ENCODE results near the gene TRIM52.
"Not testable (repeated sequence)": the region's sequence is repeated elsewhere in the genome, so short reads cannot be mapped to it uniquely, and the experiment has no call there.

Gene TRIM52

GRCh38 chr5:181260720-181261319, at the start of gene TRIM52:
TSS of gene TRIM52 (minus strand) at chr5:181261143. CDS start at chr5:181260813, 330 bp downstream.
- in situ Hi-C loops (cut with HindIII; ENCODE audit: low sequenced_read_pairs), result no loop called here

GRCh38 chr5:181287331-181287730, 26.4 kb upstream of the TRIM52 start:
- in situ Hi-C loops (cut with HindIII; ENCODE audit: low sequenced_read_pairs), result not testable (repeated sequence)

GRCh38 chr5:181285962-181286705, 25.2 kb upstream of the TRIM52 start:
- in situ Hi-C loops (cut with HindIII; ENCODE audit: low sequenced_read_pairs), result not testable (repeated sequence)

GRCh38 chr5:181283841-181284755, 23.2 kb upstream of the TRIM52 start:
- in situ Hi-C loops (cut with HindIII; ENCODE audit: low sequenced_read_pairs), result not testable (repeated sequence)

GRCh38 chr5:181283347-181283746, 22.4 kb upstream of the TRIM52 start:
- in situ Hi-C loops (cut with HindIII; ENCODE audit: low sequenced_read_pairs), result no loop called here

- in situ Hi-C loops (cut with HindIII; ENCODE audit: low sequenced_read_pairs), result no loop called here
Measured at GRCh38 chr5:181282874-181283273, 21.9 kb upstream of the TRIM52 start.

- in situ Hi-C loops (cut with HindIII; ENCODE audit: low sequenced_read_pairs), result not testable (repeated sequence)
Measured at GRCh38 chr5:181282415-181282814, 21.5 kb upstream of the TRIM52 start.

GRCh38 chr5:181281984-181282316, 21.0 kb upstream of the TRIM52 start:
- in situ Hi-C loops (cut with HindIII; ENCODE audit: low sequenced_read_pairs), result no loop called here

GRCh38 chr5:181281077-181281983, 20.4 kb upstream of the TRIM52 start:
- in situ Hi-C loops (cut with HindIII; ENCODE audit: low sequenced_read_pairs), result no loop called here

- in situ Hi-C loops (cut with HindIII; ENCODE audit: low sequenced_read_pairs), result no loop called here
Measured at GRCh38 chr5:181280251-181280762, 19.4 kb upstream of the TRIM52 start.

- in situ Hi-C loops (cut with HindIII; ENCODE audit: low sequenced_read_pairs), result not testable (repeated sequence)
Measured at GRCh38 chr5:181273433-181273744, 12.4 kb upstream of the TRIM52 start.

GRCh38 chr5:181271081-181271480, 10.1 kb upstream of the TRIM52 start:
- in situ Hi-C loops (cut with HindIII; ENCODE audit: low sequenced_read_pairs), result no loop called here

- in situ Hi-C loops (cut with HindIII; ENCODE audit: low sequenced_read_pairs), result not testable (repeated sequence)
Measured at GRCh38 chr5:181267907-181268306, 7.0 kb upstream of the TRIM52 start.

- in situ Hi-C loops (cut with HindIII; ENCODE audit: low sequenced_read_pairs), result not testable (repeated sequence)
Measured at GRCh38 chr5:181267291-181267904, 6.5 kb upstream of the TRIM52 start.

GRCh38 chr5:181265092-181265671, 4.2 kb upstream of the TRIM52 start:
- in situ Hi-C loops (cut with HindIII; ENCODE audit: low sequenced_read_pairs), result no loop called here

- in situ Hi-C loops (cut with HindIII; ENCODE audit: low sequenced_read_pairs), result no loop called here
Measured at GRCh38 chr5:181263633-181264032, 2.7 kb upstream of the TRIM52 start.

- in situ Hi-C loops (cut with HindIII; ENCODE audit: low sequenced_read_pairs), result no loop called here
Measured at GRCh38 chr5:181261320-181262049, 542 bp upstream of the TRIM52 start.

GRCh38 chr5:181259974-181260719, 796 bp downstream of the TRIM52 start:
- in situ Hi-C loops (cut with HindIII; ENCODE audit: low sequenced_read_pairs), result no loop called here

Measured in DLD1 (cell line).